Cerebellar nuclear complex (tissue), 1 donor: Measurements from ENCODE around the gene ZNF45.
A peak's percentile ranks its signal among the peaks of the same experiment; 100 is the strongest.
"Not testable (repeated sequence)": the region's sequence is repeated elsewhere in the genome, so short reads cannot be mapped to it uniquely, and the experiment has no call there.

Experiments used
- DNase-seq, 2 experiments: peaks; one replicate each; lab custom pipeline; 2025; lab: John Stamatoyannopoulos, UW

ZNF45 gene

GRCh38 chr19:43934985-43935708 lies at the start of gene ZNF45:
Gene ZNF45, minus strand, starts transcription at chr19:43935282. Its CDS starts 13,097 bp downstream, at chr19:43922185.
- peak; percentile 3 to 68 for DNase-seq

GRCh38 chr19:43984687-43985000 lies 49.6 kb upstream of the ZNF45 start:
- DNase-seq = no peak

- DNase-seq = peak; percentile 56 to 94
These were observed 49.0 kb upstream of the ZNF45 start, which contains the start of gene ZNF155 for GRCh38 chr19:43983912-43984686. Gene ZNF155, plus strand, starts transcription at chr19:43984188. Its CDS starts 4,356 bp downstream, at chr19:43988544.

- no peak for DNase-seq
These were observed 48.4 kb upstream of the ZNF45 start for GRCh38 chr19:43983544-43983911.

GRCh38 chr19:43976732-43977131 lies 41.6 kb upstream of the ZNF45 start:
- DNase-seq = no peak

GRCh38 chr19:43966079-43966694 lies 31.1 kb upstream of the ZNF45 start:
- no peak for DNase-seq

- DNase-seq = no peak
These were observed 25.3 kb upstream of the ZNF45 start for GRCh38 chr19:43960411-43960810.

GRCh38 chr19:43957891-43958290 lies 22.8 kb upstream of the ZNF45 start:
- DNase-seq = no peak

- no peak for DNase-seq
These were observed 21.7 kb upstream of the ZNF45 start for GRCh38 chr19:43956827-43957226.

- peak; percentile 64 to 81 for DNase-seq
These were observed 16.0 kb upstream of the ZNF45 start, which contains the start of gene ZNF221 for GRCh38 chr19:43950834-43951645. Gene ZNF221, plus strand, starts transcription at chr19:43951228. Its CDS starts 11,499 bp downstream, at chr19:43962727.

GRCh38 chr19:43949803-43950202 lies 14.7 kb upstream of the ZNF45 start:
- DNase-seq = not testable (repeated sequence)

GRCh38 chr19:43947412-43947811 lies 12.3 kb upstream of the ZNF45 start:
- not testable (repeated sequence) for DNase-seq

GRCh38 chr19:43941209-43941608 lies 6.1 kb upstream of the ZNF45 start:
- no peak for DNase-seq

- no peak for DNase-seq
These were observed 5.6 kb upstream of the ZNF45 start for GRCh38 chr19:43940719-43941118.

- no peak for DNase-seq
These were observed 4.6 kb upstream of the ZNF45 start for GRCh38 chr19:43939557-43940260.

- no peak for DNase-seq
These were observed 1.1 kb upstream of the ZNF45 start for GRCh38 chr19:43936188-43936587.

- DNase-seq = no peak
These were observed 762 bp downstream of the ZNF45 start for GRCh38 chr19:43934055-43934984.

GRCh38 chr19:43928820-43929219 lies 6.3 kb downstream of the ZNF45 start:
- no peak for DNase-seq

GRCh38 chr19:43923875-43924274 lies 11.2 kb downstream of the ZNF45 start:
- no peak for DNase-seq

GRCh38 chr19:43914051-43914450 lies 21.0 kb downstream of the ZNF45 start:
- no peak for DNase-seq
